H1 (cell line): ENCODE data around the gene KLHDC10. TPM values are rescaled to one million over a fixed set of nuclear protein-coding genes. Genes with fewer than 3 reads are reported as not detected.

Source experiments
- CTCF ChIA-PET: fragments of 300-600 bp; sonication (Branson Sonifier 250); formaldehyde crosslinking; loops from one replicate; lab custom pipeline; 2021; ENCODE audit not compliant: partially characterized antibody; lab: Charles Lee
- POLR2A ChIA-PET: fragments of 300-600 bp; sonication (Branson Sonifier 250); formaldehyde crosslinking; loops from one replicate; lab custom pipeline; 2021; ENCODE audit warnings: inconsistent platforms; ENCODE audit not compliant: partially characterized antibody; lab: Charles Lee
- DNase-seq, 2 experiments: peaks; one replicate each; pipeline versions ENCODE4 v3.0.0 to v3.0.0-alpha.2; 2010 to 2022; ENCODE audit warnings: low spot score in 2 of 2, low read depth in 1 of 2, mixed read lengths in 1 of 2
- FAIRE-seq: peaks from 2 replicates; lab custom pipeline; 2011; peaks lifted over from hg19 to GRCh38; lab: Jason Lieb, UNC
- H2AFZ ChIP-seq: 2 replicates; pipeline ENCODE4 v1.8.1; 2012; ENCODE audit warnings: low read length, inconsistent platforms
- H2AK5ac ChIP-seq: 2 replicates; pipeline ENCODE4 v1.6.1; 2013; ENCODE audit warnings: low read depth, low read length
- H2BK120ac ChIP-seq: replicated peaks from 2 replicates; pipeline ENCODE3; 2013; ENCODE audit warnings: low read depth, low read length, inconsistent platforms
- H2BK12ac ChIP-seq: 2 replicates; pipeline ENCODE4 v1.6.1; 2013; ENCODE audit warnings: low read depth, low read length
- H2BK15ac ChIP-seq: 2 replicates; pipeline ENCODE4 v1.6.1; 2013; ENCODE audit warnings: low read length
- H2BK20ac ChIP-seq: 2 replicates; pipeline ENCODE4 v1.6.1; 2013; ENCODE audit warnings: low read length
- H2BK5ac ChIP-seq: 2 replicates; pipeline ENCODE4 v1.6.1; 2013; ENCODE audit warnings: low read depth, low read length
- H3K14ac ChIP-seq: 2 replicates; pipeline ENCODE4 v1.6.1; 2013; ENCODE audit warnings: inconsistent platforms; ENCODE audit not compliant: insufficient read length
- H3K18ac ChIP-seq: 2 replicates; pipeline ENCODE4 v1.6.1; 2013; ENCODE audit warnings: low read length; ENCODE audit errors: extremely low read depth
- H3K23ac ChIP-seq: 2 replicates; pipeline ENCODE4 v1.6.1; 2013; ENCODE audit warnings: inconsistent platforms; ENCODE audit not compliant: insufficient read length
- H3K23me2 ChIP-seq: 2 replicates; pipeline ENCODE4 v1.6.1; 2013; ENCODE audit warnings: low read depth, low read length
- H3K27ac ChIP-seq: 2 replicates; pipeline ENCODE4 v1.6.1; 2011; ENCODE audit warnings: low read depth, low read length, inconsistent platforms
- H3K27me3 ChIP-seq, 4 experiments: replicated peaks in 1 of 4; 1 replicate in 1 of 4; 2 replicates in 3 of 4; pipeline versions ENCODE4 v1.6.1 to v1.8.1; 2011 to 2013; ENCODE audit warnings: low read length in 3 of 4, mild to moderate bottlenecking in 3 of 4, inconsistent platforms in 2 of 4, mixed read lengths in 2 of 4, moderate library complexity in 1 of 4; ENCODE audit not compliant: control insufficient read depth in 3 of 4, insufficient read depth in 3 of 4; ENCODE audit errors: extremely low read depth in 1 of 4
- H3K36me3 ChIP-seq, 4 experiments: 2 replicates each; pipeline versions ENCODE4 v1.6.1 to v1.8.1; 2011 to 2013; ENCODE audit warnings: mild to moderate bottlenecking in 4 of 4, low read length in 3 of 4, moderate library complexity in 2 of 4, control low read depth in 1 of 4, inconsistent platforms in 1 of 4; ENCODE audit not compliant: insufficient read depth in 4 of 4, control insufficient read depth in 2 of 4
- H3K4ac ChIP-seq: replicated peaks from 2 replicates; pipeline ENCODE3; 2013; ENCODE audit warnings: low read length, low read depth, mixed read lengths, inconsistent platforms; ENCODE audit not compliant: insufficient read length
- H3K4me1 ChIP-seq, 4 experiments: replicated peaks in 1 of 4; 1 replicate in 1 of 4; 2 replicates in 3 of 4; pipeline versions ENCODE4 v1.6.1 to v1.8.1; 2011 to 2013; ENCODE audit warnings: low read length in 3 of 4, inconsistent platforms in 2 of 4, mixed read lengths in 1 of 4; ENCODE audit not compliant: insufficient read depth in 4 of 4, control insufficient read depth in 3 of 4
- H3K4me2 ChIP-seq, 2 experiments: 2 replicates each; pipeline versions ENCODE4 v1.6.1 to v1.8.1; 2011 to 2013; ENCODE audit warnings: low read depth in 2 of 2, low read length in 2 of 2, control low read depth in 1 of 2, inconsistent platforms in 1 of 2, mild to moderate bottlenecking in 1 of 2; ENCODE audit not compliant: insufficient read depth in 1 of 2
- H3K4me3 ChIP-seq, 4 experiments: fragments of 200-600, 300-600 bp in 1 of 4; sonication (generic), shearing (Covaris generic), sonication (Bioruptor Twin) in 1 of 4; 2 replicates each; pipeline versions ENCODE4 v1.5.1 to v1.8.1; 2011 to 2016; ENCODE audit warnings: low read length in 4 of 4, low read depth in 3 of 4, control low read depth in 2 of 4, inconsistent platforms in 2 of 4, mild to moderate bottlenecking in 2 of 4, mixed read lengths in 1 of 4, moderate library complexity in 1 of 4; ENCODE audit not compliant: insufficient read depth in 2 of 4; ENCODE audit errors: extremely low read depth in 1 of 4
- H3K56ac ChIP-seq: replicated peaks from 2 replicates; pipeline ENCODE3; 2013; ENCODE audit warnings: low read depth, mild to moderate bottlenecking, mixed read lengths, low read length, inconsistent platforms; ENCODE audit not compliant: insufficient read length
- H3K79me1 ChIP-seq: 2 replicates; pipeline ENCODE4 v1.6.1; 2013; ENCODE audit warnings: low read depth, low read length, control low read depth
- H3K79me2 ChIP-seq, 2 experiments: 2 replicates each; pipeline versions ENCODE4 v1.6.1 to v1.8.1; 2012 to 2013; ENCODE audit warnings: low read length in 2 of 2, mild to moderate bottlenecking in 2 of 2, inconsistent platforms in 1 of 2; ENCODE audit not compliant: insufficient read depth in 2 of 2, control insufficient read depth in 1 of 2
- H3K9ac ChIP-seq, 4 experiments: replicated peaks in 1 of 4; 1 replicate in 1 of 4; 2 replicates in 3 of 4; pipeline versions ENCODE4 v1.6.1 to v1.8.1; 2011 to 2013; ENCODE audit warnings: low read depth in 3 of 4, low read length in 3 of 4, control low read depth in 2 of 4, mild to moderate bottlenecking in 2 of 4, moderate library complexity in 2 of 4, inconsistent platforms in 1 of 4; ENCODE audit errors: extremely low read depth in 1 of 4
- H3K9me3 ChIP-seq, 2 experiments: 2 replicates each; pipeline versions ENCODE4 v1.6.1 to v1.8.1; 2012 to 2013; ENCODE audit warnings: mild to moderate bottlenecking in 2 of 2, moderate library complexity in 2 of 2, control low read depth in 1 of 2, inconsistent platforms in 1 of 2, low read depth in 1 of 2, low read length in 1 of 2, mixed read lengths in 1 of 2; ENCODE audit not compliant: insufficient read depth in 2 of 2
- H4K20me1 ChIP-seq, 2 experiments: replicated peaks in 1 of 2; 2 replicates each; pipeline versions ENCODE3 to v1.8.1; 2011 to 2013; ENCODE audit warnings: inconsistent platforms in 2 of 2, low read length in 2 of 2, mild to moderate bottlenecking in 1 of 2; ENCODE audit not compliant: insufficient read depth in 2 of 2, control insufficient read depth in 1 of 2
- H4K5ac ChIP-seq: 2 replicates; pipeline ENCODE4 v1.6.1; 2013; ENCODE audit warnings: low read length, low read depth, mixed read lengths, inconsistent platforms; ENCODE audit not compliant: insufficient read length
- H4K8ac ChIP-seq: 2 replicates; pipeline ENCODE4 v1.8.0; 2013; ENCODE audit warnings: mild to moderate bottlenecking, moderate library complexity, low read length, inconsistent platforms; ENCODE audit not compliant: insufficient read depth; ENCODE audit errors: extremely low read depth
- H4K91ac ChIP-seq: replicated peaks from 2 replicates; pipeline ENCODE3; 2013; ENCODE audit warnings: low read length, mixed read lengths, inconsistent platforms; ENCODE audit not compliant: insufficient read length
- ATF3 ChIP-seq: IDR thresholded peaks from 2 replicates; pipeline ENCODE4 v1.6.1; 2011; ENCODE audit warnings: low read depth, mild to moderate bottlenecking, low read length; ENCODE audit not compliant: insufficient read depth
- CTBP2 ChIP-seq: IDR thresholded peaks from 2 replicates; pipeline ENCODE4 v1.7.0; 2011; ENCODE audit warnings: borderline replicate concordance, mild to moderate bottlenecking, moderate library complexity, mixed read lengths, low read length; ENCODE audit not compliant: insufficient read depth, insufficient read length
- EP300 ChIP-seq, 2 experiments: IDR thresholded peaks; 1 replicate in 1 of 2; 2 replicates in 1 of 2; pipeline ENCODE4 v1.6.1; 2011 to 2012; ENCODE audit warnings: low read depth in 2 of 2, low read length in 2 of 2, mild to moderate bottlenecking in 2 of 2, borderline replicate concordance in 1 of 2, inconsistent platforms in 1 of 2, moderate library complexity in 1 of 2
- FOSL1 ChIP-seq: IDR thresholded peaks from 2 replicates; pipeline ENCODE4 v1.6.1; 2011; ENCODE audit warnings: mild to moderate bottlenecking, low read depth, low read length, moderate library complexity; ENCODE audit not compliant: insufficient read depth
- KDM5A ChIP-seq: fragments of 200-600 bp; IDR thresholded peaks from 2 replicates; pipeline ENCODE4 v1.7.1; 2012; ENCODE audit warnings: mild to moderate bottlenecking, low read length, inconsistent platforms, mixed read lengths
- POU5F1 ChIP-seq: IDR thresholded peaks from 2 replicates; pipeline ENCODE4 v1.6.1; 2011; ENCODE audit warnings: low read depth, mild to moderate bottlenecking, low read length, moderate library complexity
- RBBP5 ChIP-seq: IDR thresholded peaks from 2 replicates; pipeline ENCODE4 v1.7.1; 2012; ENCODE audit warnings: low read depth, mild to moderate bottlenecking, inconsistent platforms, low read length, moderate library complexity, borderline replicate concordance
- RNF2 ChIP-seq: fragments of 200-900, 300-1000 bp; sonication (generic); IDR thresholded peaks from 2 replicates; pipeline ENCODE4 v1.7.1; 2016; ENCODE audit warnings: borderline replicate concordance, low read depth, mild to moderate bottlenecking, antibody characterized with exemption, low read length; ENCODE audit not compliant: poor library complexity, severe bottlenecking; ENCODE audit errors: missing control alignments
- SUZ12 ChIP-seq: fragments of 200-600 bp; sonication (generic); IDR thresholded peaks from 2 replicates; pipeline ENCODE4 v1.6.1; 2012; ENCODE audit warnings: mild to moderate bottlenecking, inconsistent platforms, low read length, moderate library complexity, mixed read lengths
- WGBS, 2 experiments: shearing (Covaris generic) in 1 of 2; methylation state at CpG; one replicate each; pipeline versions ENCODE4 v1.1.6 to v1.1.7; 2013 to 2015; ENCODE audit warnings: low lambda C conversion rate in 2 of 2, mixed read lengths in 2 of 2, inconsistent platforms in 1 of 2, low coverage in 1 of 2, missing lambda C conversion rate in 1 of 2; ENCODE audit not compliant: insufficient replicate concordance in 2 of 2, insufficient coverage in 1 of 2, insufficient read length in 1 of 2; ENCODE audit errors: extremely low coverage in 1 of 2, missing lambda C conversion rate in 1 of 2; 5-methylcytosine and 5-hydroxymethylcytosine counted together
- polyA plus RNA-seq, 7 experiments: library from polyadenylated mRNA; depleted of rRNA in 3 of 7; stranded (reverse) in 5 of 7; unstranded in 2 of 7; fragments of >200 nt in 5 of 7; fragments of 200-250 nt in 2 of 7; gene quantifications; 1 replicate in 5 of 7; 2 replicates in 1 of 7; 4 replicates in 1 of 7; pipeline versions ENCODE4 v1.2.1 to v1.2.3, GENCODE V29; 2011 to 2013; ENCODE audit warnings: missing spikeins in 2 of 7, mixed read lengths in 2 of 7
- total RNA-seq: library from RNA; stranded (reverse); fragmentation: NEBNext Ultra II Directional; extraction: Animal tissue kit (Norgen Biotek cat#: 25700); gene quantifications from 2 replicates; pipeline ENCODE4 v1.2.1, GENCODE V29; 2021

Gene KLHDC10
- total and polyA plus RNA-seq, 2 of the 8 experiments (the other 6 are each of a cell fraction or from before 2014, with no cell fraction given) = 6.6 to 14.5 TPM

- H3K36me3 ChIP-seq = no peaks in the 10 kb centered on the region; a peak in 1 of 8 replicates
- H3K79me1 ChIP-seq = no peaks in the 10 kb centered on the region
- H2BK15ac ChIP-seq = no peak overlapping the region
- no peak overlapping the region for H4K5ac ChIP-seq
- ChIA-PET POLR2A (interaction anchor here (1.0 to 1.5 kb wide), 3 partner anchors 9 to 56 kb away, joined by 3 to 4 read pairs (median 3); partner anchors contain the start of gene TMEM209), CTCF (interaction anchor here (0.8 to 1.6 kb wide), 3 partner anchors 14 to 86 kb away, joined by 3 to 4 read pairs (median 3); no protein-coding TSS in a partner anchor)
- H2BK20ac ChIP-seq = 0 out of 2 replicates have a peak overlapping the region, but pooled peaks have one; percentile 43
- no peak overlapping the region for H3K27ac ChIP-seq
- peak overlapping the region; percentile 79; the same call in 1 of the 2 replicates for H4K8ac ChIP-seq
- no peak overlapping the region for H2BK120ac ChIP-seq
- no peak overlapping the region for H3K14ac ChIP-seq
- H3K23me2 ChIP-seq = peaks cover 12% of the 10 kb centered on the region; the same call in 1 of the 2 replicates
- H2AK5ac ChIP-seq = no peak overlapping the region
- no peak overlapping the region for H3K56ac ChIP-seq
- H3K9me3 ChIP-seq = no peaks in the 10 kb centered on the region
- no peaks in the 10 kb centered on the region; a peak in 1 of 7 replicates for H3K27me3 ChIP-seq
- H3K18ac ChIP-seq = peak overlapping the region; percentile 32; the same call in 1 of the 2 replicates
- no peak overlapping the region for H3K4me3 ChIP-seq
- no peak overlapping the region for H2AFZ ChIP-seq
- H2BK12ac ChIP-seq = no peak overlapping the region
- H3K23ac ChIP-seq = no peak overlapping the region
- DNase-seq (peak in 1 of 2 experiments; percentile 47), FAIRE-seq (no peak)
- H4K91ac ChIP-seq = no peak overlapping the region
- no peak overlapping the region for H3K9ac ChIP-seq
- 90% methylated on average over 20 of the region's 20 CpGs; no CpG with 5 or more reads in 1 of the 2 experiments for WGBS, 2 experiments
- no peak overlapping the region for H2BK5ac ChIP-seq
- no peak overlapping the region for H3K4ac ChIP-seq
- peaks cover 0 to 4% (median under 1%) of the 10 kb centered on the region in 4 experiments; a peak in 4 of 7 replicates for H3K4me1 ChIP-seq
- H3K4me2 ChIP-seq = no peak overlapping the region
- H3K79me2 ChIP-seq = no peaks in the 10 kb centered on the region
- H4K20me1 ChIP-seq = peaks cover 0 to 11% of the 10 kb centered on the region in 2 experiments
- TF ChIP-seq KDM5A (no peak), ATF3 (no peak), POU5F1 (no peak), RBBP5 (no peak), FOSL1 (no peak), EP300 (IDR thresholded peaks at IDR 0.05; ENCODE audit: borderline replicate concordance in 1 of 2, low read depth in 2 of 2, low read length in 2 of 2) (no peak), CTBP2 (no peak), SUZ12 (no peak), RNF2 (no peak)
Measured at GRCh38 chr7:130149281-130150139, 79.2 kb downstream of the KLHDC10 start.
